HepG2 (cell line): Measurements from ENCODE around the gene SP5. TPM values are rescaled to one million over a fixed set of nuclear protein-coding genes. Genes with fewer than 3 reads are reported as not detected.

Experiments
- ATF3 ChIP-seq: sonication (generic); formaldehyde crosslinking; IDR thresholded peaks from 2 replicates; pipeline ENCODE4 v1.4.0; 2020; ENCODE audit warnings: missing genetic modification reagents
- CCDC6 ChIP-seq: sonication (generic); formaldehyde crosslinking; IDR thresholded peaks from 2 replicates; pipeline ENCODE4 v1.8.1; 2022; ENCODE audit warnings: mild to moderate bottlenecking, missing genetic modification reagents, moderate library complexity
- EP300 ChIP-seq, 3 experiments: sonication (generic) in 1 of 3; formaldehyde crosslinking in 1 of 3; IDR thresholded peaks; 2 replicates each; pipeline versions ENCODE4 v1.5.1 to v1.6.1; 2011 to 2020; ENCODE audit warnings: low read depth in 2 of 3, low read length in 2 of 3, borderline replicate concordance in 1 of 3, improper control_type of control experiment in 1 of 3, mild to moderate bottlenecking in 1 of 3, missing genetic modification reagents in 1 of 3, moderate library complexity in 1 of 3
- KAT2B ChIP-seq: fragments of 150-350 bp; IDR thresholded peaks from 2 replicates; pipeline ENCODE4 v1.6.1; 2014; ENCODE audit warnings: low read depth, low read length, borderline replicate concordance
- LBX2 ChIP-seq: sonication (generic); formaldehyde crosslinking; IDR thresholded peaks from 2 replicates; pipeline ENCODE4 v1.5.0; 2020; ENCODE audit warnings: missing genetic modification reagents, mild to moderate bottlenecking, borderline replicate concordance
- MIXL1 ChIP-seq: IDR thresholded peaks from 2 replicates; pipeline ENCODE4 v1.6.1; 2016
- NFE2L2 ChIP-seq: fragments of 150-350 bp; IDR thresholded peaks from 2 replicates; pipeline ENCODE4 v1.6.1; 2014; ENCODE audit warnings: low read length
- RAD51 ChIP-seq: fragments of 450-650 bp; IDR thresholded peaks from 2 replicates; pipeline ENCODE4 v1.6.1; 2016; ENCODE audit warnings: borderline replicate concordance
- REXO4 ChIP-seq: sonication (generic); formaldehyde crosslinking; IDR thresholded peaks from 2 replicates; pipeline ENCODE4 v1.8.0; 2022; ENCODE audit warnings: missing genetic modification reagents, mild to moderate bottlenecking, borderline replicate concordance
- SATB2 ChIP-seq: sonication (generic); formaldehyde crosslinking; IDR thresholded peaks from 2 replicates; pipeline ENCODE4 v1.5.0; 2020; ENCODE audit warnings: missing genetic modification reagents
- TCF7L2 ChIP-seq: IDR thresholded peaks from 2 replicates; pipeline ENCODE4 v1.6.1; 2011; ENCODE audit warnings: mild to moderate bottlenecking, low read depth, low read length, moderate library complexity
- TEF ChIP-seq: sonication (generic); formaldehyde crosslinking; IDR thresholded peaks from 2 replicates; pipeline ENCODE4 v1.5.0; 2020; ENCODE audit warnings: missing genetic modification reagents
- TOPORS ChIP-seq: sonication (generic); formaldehyde crosslinking; IDR thresholded peaks from 2 replicates; pipeline ENCODE4 v1.8.0; 2023; ENCODE audit warnings: mild to moderate bottlenecking, missing genetic modification reagents
- ZBTB43 ChIP-seq: sonication (generic); formaldehyde crosslinking; conservative IDR thresholded peaks from 2 replicates; pipeline ENCODE4 v1.4.0; 2020; ENCODE audit warnings: missing genetic modification reagents
- ZNF326 ChIP-seq: sonication (generic); formaldehyde crosslinking; IDR thresholded peaks from 2 replicates; pipeline ENCODE4 v1.4.0; 2020; ENCODE audit warnings: missing genetic modification reagents, borderline replicate concordance
- ZNF407 ChIP-seq: sonication (generic); formaldehyde crosslinking; IDR thresholded peaks from one replicate; pipeline ENCODE4 v1.5.1; 2020; ENCODE audit warnings: mild to moderate bottlenecking, missing genetic modification reagents; ENCODE audit errors: not compliant biosample characterization
- ZNF672 ChIP-seq: sonication (generic); formaldehyde crosslinking; IDR thresholded peaks from 2 replicates; pipeline ENCODE4 v1.8.1; 2022; ENCODE audit warnings: missing genetic modification reagents
- ZNF766 ChIP-seq: sonication (generic); formaldehyde crosslinking; IDR thresholded peaks from 2 replicates; pipeline ENCODE4 v1.5.0; 2020; ENCODE audit warnings: missing genetic modification reagents, borderline replicate concordance
- ZSCAN21 ChIP-seq: sonication (generic); formaldehyde crosslinking; IDR thresholded peaks from 2 replicates; pipeline ENCODE4 v1.8.0; 2022; ENCODE audit warnings: mild to moderate bottlenecking, missing genetic modification reagents, moderate library complexity, borderline replicate concordance
- polyA plus RNA-seq, 8 experiments: library from polyadenylated mRNA; depleted of rRNA in 3 of 8; stranded (reverse) in 7 of 8; unstranded in 1 of 8; fragments of >200 nt; fragmentation: Illumina TruSeq in 4 of 8; extraction: Trizol in 4 of 8; gene quantifications; 2 replicates each; pipeline versions ENCODE4 v1.2.1 to v1.2.3, GENCODE V29; 2011 to 2016; ENCODE audit warnings: low read depth in 4 of 8, missing spikeins in 1 of 8, mixed read lengths in 1 of 8; ENCODE audit not compliant: insufficient read depth in 1 of 8
- total RNA-seq, 5 experiments: library from RNA; depleted of rRNA; stranded (reverse); fragments of >200 nt; fragmentation: Illumina TruSeq; extraction: Trizol; gene quantifications; 2 replicates each; pipeline ENCODE4 v1.2.3, GENCODE V29; 2016; ENCODE audit warnings: low read depth in 1 of 5

Gene SP5
- total and polyA plus RNA-seq, 2 of the 13 experiments (the other 11 are each of a cell fraction or from before 2014, with no cell fraction given) = 50.8 to 119 TPM

GRCh38 chr2:170717991-170718589 lies 3.0 kb downstream of the SP5 start (continued):
- no peak for TF ChIP-seq ZNF407 (CRISPR knock-in tag)
- no peak for TF ChIP-seq ZSCAN21
- TF ChIP-seq ZNF326 (CRISPR knock-in tag) = no peak
- TF ChIP-seq ZNF672 = no peak
- TF ChIP-seq ATF3 (CRISPR knock-in tag) = no peak
- no peak for TF ChIP-seq ZBTB43 (CRISPR knock-in tag)
- TF ChIP-seq TCF7L2 = no peak
- no peak for TF ChIP-seq LBX2 (CRISPR knock-in tag)
- TF ChIP-seq TEF (CRISPR knock-in tag) = 0 out of 2 replicates have a peak, but pooled peaks have one; percentile 23
- no peak for TF ChIP-seq CCDC6 (CRISPR knock-in tag)
- no peak for TF ChIP-seq MIXL1
- TF ChIP-seq NFE2L2 = no peak
- no peak for TF ChIP-seq KAT2B
- TF ChIP-seq SATB2 (CRISPR knock-in tag) = no peak
- TF ChIP-seq EP300 (IDR thresholded peaks at IDR 0.05; ENCODE audit: low read depth in 2 of 2, low read length in 2 of 2) = 0 out of 4 replicates have a peak, but pooled peaks of 1 of the 2 experiments have one; percentile 15
- no peak for TF ChIP-seq EP300 (CRISPR knock-in tag; IDR thresholded peaks at IDR 0.05; ENCODE audit: borderline replicate concordance)
- TF ChIP-seq TOPORS (CRISPR knock-in tag) = 0 out of 2 replicates have a peak, but pooled peaks have one; percentile 67
- TF ChIP-seq ZNF766 (CRISPR knock-in tag) = no peak
- TF ChIP-seq RAD51 = no peak
- TF ChIP-seq REXO4 (CRISPR knock-in tag) = no peak
